GM21528 (cell line): ENCODE results near the gene MSH3.
A peak's percentile ranks its signal among the peaks of the same experiment; 100 is the strongest.
"Not testable (repeated sequence)": the region's sequence is repeated elsewhere in the genome, so short reads cannot be mapped to it uniquely, and the experiment has no call there.

ENCODE experiments used
- ATAC-seq: cut with Tn5 transposase; IDR thresholded peaks from one replicate; pipeline ENCODE4 v1.9.1; 2021; ENCODE audit warnings: mild to moderate bottlenecking, moderate library complexity; ENCODE audit not compliant: unreplicated experiment, low FRiP score

The MSH3 gene

DNA sequence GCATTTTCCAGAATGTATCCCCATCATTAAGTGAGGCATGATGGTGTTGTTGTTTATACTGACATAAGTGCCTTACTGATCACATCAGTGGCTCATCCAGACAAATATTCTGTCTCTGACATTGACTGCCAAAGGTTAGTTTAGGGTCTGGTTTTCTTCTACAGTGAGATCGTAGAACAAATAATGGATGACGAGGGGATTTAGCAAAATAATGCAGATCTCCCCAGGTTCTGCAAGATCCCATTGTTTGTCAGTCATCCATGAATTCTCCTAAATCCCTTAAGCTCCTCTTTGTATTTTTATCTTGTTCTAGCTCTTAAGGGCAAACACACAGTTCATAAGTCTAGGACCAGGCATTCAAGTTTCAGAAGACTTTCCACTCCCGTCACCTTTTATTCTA, 93.5 kb downstream of the MSH3 start:
- ATAC-seq = no peak

DNA sequence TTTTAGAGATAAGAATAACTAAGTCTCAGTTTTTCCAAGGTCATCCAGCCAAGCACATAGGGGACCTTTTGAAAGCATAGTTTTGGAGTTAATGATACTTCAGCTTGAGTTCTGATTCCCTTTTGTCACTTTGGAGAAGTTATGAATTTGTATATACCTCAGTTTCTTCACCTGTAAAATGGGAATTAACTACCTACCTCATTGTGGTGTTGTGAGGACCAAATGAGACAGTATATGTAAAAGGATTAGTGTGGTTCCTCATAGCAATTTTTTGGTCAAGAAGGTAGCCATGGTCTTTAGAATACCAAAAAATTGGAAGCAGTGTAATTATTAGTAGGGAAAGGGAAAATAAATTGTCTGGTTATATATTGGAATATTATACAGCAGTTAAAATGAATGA, 98.0 kb downstream of the MSH3 start:
- no peak for ATAC-seq

DNA sequence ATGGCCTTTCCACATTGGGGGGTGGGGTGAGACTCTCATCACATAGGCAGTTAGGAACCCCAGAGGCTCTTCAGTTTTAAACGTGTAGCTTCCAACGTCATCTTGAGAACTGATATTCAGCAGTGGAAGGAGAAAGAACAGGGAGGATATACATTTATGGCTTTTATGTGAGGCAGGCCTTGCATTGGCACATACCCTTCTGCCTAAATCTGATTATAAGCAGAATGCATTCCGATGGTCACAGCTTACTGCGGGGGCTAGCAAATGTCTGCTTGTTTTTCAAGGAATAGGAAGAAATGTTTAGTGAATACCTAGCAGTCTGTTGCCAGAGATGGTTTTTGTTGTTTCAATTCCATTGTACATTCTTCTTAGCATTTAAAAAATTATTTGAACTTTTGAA, 99.3 kb downstream of the MSH3 start:
- ATAC-seq = no peak

DNA sequence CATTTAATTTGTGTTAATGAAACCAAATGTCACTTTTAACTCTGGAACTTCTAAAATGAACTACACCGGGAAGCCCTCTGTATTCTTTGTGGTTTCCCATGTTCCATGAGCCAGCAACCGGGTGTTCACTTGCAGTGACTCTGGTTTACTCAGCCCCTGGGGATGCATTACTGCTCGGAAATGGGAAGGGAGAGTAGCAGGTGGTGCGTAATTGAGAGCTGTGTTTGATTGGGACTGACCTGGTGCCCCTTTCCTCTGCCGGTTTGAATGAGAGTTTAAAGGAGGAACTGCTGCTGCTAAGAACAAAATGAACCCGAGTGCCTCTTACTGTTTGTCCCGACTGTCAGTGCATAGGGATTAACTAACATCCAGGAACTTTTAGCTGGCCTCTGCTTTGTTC, 100.4 kb downstream of the MSH3 start:
- peak; percentile 70 for ATAC-seq

DNA sequence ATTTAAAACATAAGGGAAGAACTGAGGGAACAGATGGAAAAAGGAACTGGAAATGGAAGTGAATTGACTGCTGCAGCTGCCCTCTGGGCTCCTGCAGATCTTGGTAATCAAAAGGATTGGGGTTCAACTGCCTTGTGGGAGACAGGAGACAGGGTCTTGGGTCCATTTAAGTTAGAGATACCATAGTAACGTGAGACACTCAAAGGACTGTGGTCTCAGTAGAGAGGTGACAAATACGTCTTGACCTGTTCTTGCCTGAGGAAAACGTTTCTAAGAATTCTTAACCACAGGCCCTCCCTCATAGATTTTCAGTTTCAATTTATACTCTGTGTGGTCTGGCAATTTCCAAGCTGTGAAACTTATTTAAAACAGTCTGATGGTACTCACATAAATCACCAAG, 101.2 kb downstream of the MSH3 start:
- peak; percentile 94 for ATAC-seq

DNA sequence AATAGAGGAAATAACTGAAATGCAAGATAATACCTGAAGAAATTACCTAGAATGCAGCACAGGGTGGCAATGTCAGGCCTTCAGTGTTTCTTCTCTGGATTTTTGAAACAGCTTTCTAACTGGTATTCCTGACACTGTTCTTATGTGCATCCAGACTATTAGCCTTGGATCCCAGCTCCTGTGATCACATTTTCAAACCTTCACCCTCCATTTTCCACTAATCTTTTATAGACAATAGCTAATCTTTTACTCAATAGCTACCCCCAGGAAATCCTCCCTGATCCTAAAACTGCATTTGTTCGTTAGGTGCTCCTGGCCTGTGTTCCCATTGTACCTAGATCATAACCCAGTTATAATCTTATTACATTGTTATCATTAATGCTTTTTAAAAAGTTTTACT, 101.8 kb downstream of the MSH3 start:
- no peak for ATAC-seq

DNA sequence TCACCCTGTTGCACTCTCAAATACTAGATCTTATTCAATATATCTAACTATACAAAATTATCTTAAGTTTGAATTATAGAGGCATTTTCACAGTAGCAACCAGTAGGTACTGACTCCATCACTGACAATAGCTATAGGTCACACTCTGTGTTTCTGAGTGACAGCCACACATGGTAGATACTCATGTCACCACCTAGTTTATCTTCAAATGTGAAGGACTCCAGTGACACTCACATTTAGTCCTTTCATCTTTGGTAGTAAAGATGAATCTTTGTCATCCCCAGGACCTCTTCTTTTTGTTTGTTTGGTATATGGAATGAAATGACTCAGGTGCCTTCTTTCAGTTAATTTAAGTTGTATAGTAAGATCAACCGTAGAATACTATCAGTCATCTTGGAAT, 102.8 kb downstream of the MSH3 start:
- ATAC-seq = no peak

DNA sequence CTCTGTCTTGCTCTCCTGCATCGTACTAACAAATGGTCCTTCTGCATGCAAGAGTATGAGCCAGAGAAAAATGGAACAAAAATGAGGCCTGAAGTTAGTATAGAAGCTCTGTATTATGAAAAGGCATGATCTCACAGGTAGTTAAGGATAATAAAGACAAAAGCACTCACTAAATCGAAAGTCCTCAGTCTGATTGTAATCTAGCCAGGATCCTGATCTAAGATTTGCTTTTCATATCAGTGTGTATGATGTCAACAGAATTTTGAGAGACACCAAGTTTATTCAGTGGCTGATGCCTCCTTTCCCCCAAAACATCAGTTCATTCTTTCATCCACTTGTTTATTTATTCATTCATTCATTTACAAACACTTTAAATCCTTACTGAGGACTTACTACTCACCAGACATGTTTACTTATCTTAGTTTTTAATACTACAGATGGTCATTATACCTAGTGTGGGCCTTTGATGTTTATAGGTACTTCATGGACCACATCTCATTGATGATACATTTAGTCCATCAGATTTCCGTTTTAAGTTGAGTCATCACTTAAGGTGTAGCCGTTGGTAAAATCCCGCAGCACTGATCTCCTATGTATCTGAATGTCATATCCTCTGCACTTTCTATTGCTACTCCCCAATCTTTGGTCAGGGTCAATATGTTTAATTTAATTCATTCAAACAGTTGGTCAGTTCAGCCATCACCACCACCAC, 105.6 kb downstream of the MSH3 start:
- no peak for ATAC-seq

DNA sequence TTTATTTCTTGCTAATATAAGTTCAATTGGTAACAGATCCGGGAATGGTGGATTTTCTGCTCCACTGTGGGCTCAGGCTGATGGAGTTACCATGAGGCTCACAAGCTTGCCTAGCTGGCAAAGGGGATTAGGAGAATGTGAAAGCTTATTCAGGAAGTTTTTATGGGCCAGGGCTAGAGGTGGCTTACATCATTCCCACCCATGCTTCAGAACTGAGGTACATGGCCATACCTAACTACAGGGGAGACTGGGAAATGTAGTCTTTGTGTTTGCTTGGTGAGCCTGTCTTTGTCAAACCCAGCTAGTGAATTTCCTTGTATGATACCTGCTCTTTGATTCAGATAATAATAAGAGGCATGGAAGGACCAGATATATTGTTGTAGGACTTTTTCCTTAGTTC, 106.2 kb downstream of the MSH3 start:
- ATAC-seq = no peak

DNA sequence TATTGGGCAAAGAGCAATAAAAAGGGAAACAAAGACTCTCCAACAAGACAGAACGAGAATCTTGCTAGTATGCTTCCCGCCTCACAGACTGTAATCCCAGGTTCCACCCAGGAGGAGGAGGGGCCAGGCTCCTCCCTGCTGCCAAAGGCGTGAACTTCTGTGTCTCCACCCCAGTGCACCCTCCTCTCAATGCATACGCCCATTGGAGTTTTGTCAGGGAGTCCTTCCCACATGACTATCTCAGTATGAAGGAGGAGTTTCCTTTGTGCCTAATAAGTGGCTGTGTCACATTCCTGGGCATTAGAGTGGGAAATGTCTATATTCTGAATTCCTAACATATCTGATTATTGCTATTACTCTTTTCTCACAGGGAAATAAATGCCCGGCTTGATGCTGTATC, 106.7 kb downstream of the MSH3 start:
- ATAC-seq = no peak

DNA sequence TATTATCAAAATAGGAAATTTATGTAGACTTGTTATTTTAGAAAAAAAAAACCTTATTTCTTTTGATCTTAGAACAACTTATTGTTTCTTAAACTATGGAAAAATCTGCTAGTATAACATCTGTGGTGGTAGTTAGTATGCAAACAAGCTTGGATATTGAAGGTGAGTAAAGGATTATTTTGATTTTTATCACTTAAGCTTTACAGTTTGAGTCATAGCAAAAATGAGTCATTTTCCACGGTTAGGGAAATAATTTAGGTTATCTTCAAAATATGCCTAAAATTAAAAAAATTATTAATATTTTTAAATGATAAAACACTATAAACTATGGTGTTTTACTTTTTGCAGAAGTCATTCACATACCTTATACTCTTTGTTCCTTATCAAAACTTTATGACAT, 107.5 kb downstream of the MSH3 start:
- ATAC-seq = no peak

DNA sequence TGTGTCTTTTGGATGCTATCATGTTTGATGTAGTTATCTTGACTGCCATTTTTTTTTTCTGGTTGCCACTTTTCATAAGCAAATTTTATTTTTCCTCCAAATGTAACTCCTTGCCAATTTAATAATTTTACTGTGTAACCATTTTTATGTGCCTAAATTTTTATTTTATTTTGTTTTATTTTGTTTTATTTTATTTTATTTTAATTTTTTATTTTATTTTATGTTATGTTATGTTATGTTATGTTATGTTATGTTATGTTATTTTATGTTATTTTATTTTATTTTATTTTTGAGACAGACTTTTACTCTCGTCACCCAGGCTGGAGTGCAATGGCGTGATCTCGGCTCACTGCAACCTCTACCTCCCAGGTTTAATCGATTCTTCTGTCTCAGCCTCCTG, 108.1 kb downstream of the MSH3 start:
- ATAC-seq = no peak

DNA sequence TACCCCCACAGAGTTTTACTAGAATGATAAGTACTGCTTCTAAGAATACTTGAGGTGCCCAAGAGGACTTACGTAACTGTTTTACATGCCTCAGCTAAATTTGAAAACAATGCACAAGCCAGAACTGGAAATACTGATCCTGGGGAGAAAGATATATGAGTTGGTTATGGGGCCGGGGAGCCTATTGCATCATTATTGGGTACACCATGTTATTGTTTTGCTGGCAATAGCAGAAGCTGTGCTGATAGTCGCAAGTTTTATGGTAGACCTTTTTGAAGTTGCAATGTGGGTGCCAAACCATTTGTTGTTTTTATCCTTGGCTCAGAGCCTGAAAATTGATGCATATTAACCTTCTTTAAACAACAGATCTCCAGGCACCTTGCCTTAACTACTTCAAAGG, 108.8 kb downstream of the MSH3 start:
- no peak for ATAC-seq

DNA sequence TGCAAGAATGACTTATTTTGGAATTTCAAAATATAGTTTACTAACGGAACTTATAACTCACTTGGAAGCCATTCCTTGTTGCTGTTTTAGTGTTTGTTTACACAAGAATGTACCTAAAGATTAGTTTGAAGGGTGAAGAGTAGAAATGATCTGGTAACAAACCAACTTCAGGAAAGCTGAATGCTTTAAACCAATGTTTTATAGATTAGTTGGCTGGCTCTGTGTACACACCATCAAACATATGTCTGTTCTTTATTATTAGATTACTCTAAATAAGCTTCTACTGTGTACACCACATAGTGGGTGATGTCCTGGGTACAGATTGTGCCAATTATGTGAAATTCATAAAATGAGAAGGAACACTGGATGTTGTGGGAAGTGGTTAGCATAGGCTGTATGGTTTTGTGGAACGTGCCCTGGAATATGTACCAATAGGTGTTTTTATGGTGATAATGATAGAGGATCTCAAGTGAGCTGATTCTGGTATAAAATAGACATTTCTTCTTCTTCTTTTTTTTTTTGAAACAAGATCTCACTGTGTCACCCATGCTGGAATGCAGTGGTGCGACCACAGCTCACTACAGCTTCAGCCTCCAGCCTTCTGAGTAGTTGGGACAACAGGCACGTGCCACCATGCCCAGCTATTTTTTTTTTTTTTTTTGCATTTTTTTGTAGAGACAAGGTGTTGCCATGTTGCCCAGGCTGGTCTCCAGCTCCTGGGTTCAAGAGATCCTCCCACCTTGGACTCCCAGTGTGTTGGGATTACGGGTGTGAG, 109.6 kb downstream of the MSH3 start:
- ATAC-seq = no peak

DNA sequence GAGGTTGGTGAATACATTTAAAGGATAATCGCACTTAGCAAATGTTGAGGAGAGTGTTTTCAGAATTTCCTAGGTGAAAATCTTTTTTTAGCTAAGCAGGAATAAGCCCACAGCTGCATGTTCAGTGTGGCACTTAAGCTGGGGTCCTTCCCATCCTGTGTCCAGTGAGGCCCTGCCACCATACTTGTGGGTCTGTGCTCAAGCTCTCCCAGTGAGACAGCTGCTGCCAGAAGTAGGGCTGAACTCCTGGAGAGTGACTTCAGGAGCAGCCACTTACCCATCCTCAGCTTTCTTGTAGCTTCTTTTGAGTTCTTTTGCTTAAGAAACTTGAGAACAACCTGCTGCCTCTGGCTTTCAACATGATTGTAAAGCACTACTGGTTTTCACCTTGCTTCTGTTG, 110.3 kb downstream of the MSH3 start:
- no peak for ATAC-seq

DNA sequence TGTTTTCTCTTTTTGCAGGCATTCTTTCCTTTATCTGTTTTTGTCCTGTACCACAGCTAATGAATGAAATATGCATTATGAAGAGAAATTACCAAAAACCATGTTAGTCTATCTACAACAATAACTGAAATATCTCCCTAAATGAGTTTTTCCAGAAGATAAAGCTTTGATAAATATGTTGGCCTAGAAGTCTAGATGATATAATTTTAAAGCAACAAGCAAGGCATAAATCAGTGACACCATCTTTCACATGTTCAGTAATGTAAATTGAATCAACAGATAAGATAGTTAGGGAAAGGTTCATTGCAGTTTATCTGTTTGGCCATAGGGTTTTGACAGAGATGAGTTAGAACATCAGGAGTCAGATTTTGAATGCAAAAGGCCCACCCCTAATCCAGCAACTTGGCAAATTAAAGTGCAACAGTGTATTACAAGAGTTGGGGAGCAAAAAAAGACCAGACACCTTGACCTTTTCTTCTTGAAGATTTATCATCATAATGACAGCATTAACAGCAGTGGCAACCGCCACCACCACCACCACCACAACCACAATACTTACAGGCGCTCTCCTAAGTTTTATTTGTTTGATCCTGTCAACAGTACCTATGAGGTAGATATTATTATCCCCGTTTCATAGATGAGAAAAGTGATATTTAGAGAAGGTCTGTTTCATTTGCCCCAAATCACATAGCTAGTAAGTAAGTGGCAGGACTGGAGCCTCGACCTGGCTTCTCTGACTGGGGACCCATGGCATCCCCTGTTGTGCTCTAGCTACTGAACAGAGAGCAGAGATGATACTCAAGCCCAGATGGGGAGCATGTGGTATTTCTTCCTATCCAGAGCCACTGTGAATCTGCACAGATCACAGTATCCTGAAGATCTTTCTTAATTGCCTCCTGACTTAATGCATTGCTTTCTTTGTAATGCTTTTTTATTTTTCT, 123.2 kb downstream of the MSH3 start:
- no peak for ATAC-seq

DNA sequence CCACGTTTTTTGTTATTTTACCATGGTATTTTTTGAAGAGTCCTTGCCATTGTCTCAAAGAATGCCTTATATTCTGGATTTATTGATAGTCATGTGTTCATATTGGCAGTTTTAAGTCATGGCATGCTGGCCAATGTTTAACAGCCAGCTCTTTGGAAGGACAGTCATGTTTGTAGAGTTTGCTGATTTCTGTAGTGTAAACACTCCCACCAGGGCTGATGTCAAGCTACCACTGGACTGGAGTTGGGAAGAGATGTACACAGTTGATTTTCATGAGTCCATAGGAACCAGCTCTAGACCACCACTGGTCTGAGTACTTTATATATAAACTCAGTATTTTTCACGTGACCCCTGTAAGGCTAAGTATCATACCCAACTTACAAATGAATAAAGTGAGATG, 125.6 kb downstream of the MSH3 start:
- no peak for ATAC-seq

DNA sequence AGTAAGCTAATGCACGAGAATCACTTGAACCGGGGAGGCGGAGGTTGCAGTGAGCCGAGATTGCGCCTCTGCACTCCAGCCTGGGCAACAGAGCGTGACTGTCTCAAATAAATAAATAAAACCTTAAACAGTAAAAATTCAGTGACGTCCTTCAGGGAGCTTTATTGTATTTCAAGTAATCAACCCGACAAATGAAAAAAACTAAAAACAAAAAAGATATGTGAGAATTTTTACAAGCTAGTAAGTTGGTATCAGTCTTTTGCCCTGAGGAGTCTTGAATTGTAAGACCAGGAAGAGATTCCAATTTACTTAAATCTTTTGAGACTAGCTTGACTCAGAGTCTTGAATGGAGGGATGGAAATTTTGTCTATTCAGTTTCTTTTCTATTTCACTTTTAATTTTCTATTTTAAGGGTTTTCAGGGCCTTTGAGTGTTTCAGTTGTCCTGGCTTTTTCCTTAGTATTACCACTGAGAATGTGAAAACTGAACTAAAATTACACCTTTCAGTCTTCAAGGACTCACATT, 126.4 kb downstream of the MSH3 start:
- ATAC-seq = no peak

DNA sequence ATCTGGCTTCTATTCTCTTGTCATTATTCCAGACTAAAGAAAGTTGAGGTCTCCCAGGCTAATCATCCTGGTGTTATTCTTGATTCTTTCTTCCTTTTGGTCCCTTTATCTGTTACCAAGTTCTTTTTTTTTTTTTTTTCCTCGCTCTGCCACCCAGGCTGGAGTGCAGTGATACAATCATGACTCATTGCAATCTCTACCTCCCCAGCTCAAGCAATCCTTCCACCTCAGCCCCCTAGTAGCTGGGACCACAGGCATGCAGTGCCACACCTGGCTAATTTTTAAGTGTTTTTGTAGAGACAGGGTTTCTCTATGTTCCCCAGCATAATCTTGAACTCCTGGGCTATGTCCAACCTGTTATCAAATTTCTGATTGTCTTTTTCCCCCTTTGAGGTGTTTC, 126.9 kb downstream of the MSH3 start:
- no peak for ATAC-seq

DNA sequence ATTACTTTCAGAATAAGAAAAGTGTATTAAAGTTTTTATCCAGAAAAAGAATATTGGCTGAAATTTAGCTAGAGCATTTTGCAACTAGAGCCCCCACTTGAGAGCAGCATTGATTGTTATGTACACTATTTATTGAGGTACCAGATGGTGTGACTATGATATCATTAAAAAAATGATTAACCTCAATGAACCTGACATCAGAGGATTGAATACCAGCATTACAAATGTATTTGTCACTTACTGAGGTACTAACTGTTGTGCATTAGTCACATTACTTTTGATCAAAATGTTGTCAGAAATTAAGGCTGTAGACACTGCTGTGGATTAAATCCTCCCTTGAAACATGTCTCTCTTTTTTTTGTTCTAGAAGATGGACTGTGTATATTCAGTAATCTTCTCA, 128.2 kb downstream of the MSH3 start:
- ATAC-seq = no peak

DNA sequence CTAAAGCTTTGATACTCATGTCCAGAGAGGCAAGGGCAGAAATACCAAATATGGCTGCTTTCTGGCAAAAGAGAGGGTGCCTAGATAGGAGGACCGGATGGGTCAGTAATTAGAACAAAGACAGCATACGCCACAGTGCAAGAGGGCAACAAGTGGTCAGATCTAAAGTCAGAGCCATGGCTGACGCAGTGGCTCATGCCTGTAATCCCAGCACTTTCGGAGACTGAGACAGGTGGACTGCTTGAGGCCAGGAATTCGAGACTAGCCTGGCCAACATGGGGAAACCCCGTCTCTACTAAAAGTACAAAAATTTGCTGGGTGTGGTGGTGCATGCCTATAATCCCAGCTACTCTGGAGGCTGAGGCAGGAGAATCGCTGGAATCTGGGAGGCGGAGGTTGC, 129.3 kb downstream of the MSH3 start:
- ATAC-seq = not testable (repeated sequence)
